H9 (cell line): ENCODE results near the gene TCTA. TPM values are rescaled to one million over a fixed set of nuclear protein-coding genes. Genes with fewer than 3 reads are reported as not detected.
A peak's percentile ranks its signal among the peaks of the same experiment; 100 is the strongest.

ENCODE experiments used
- DNase-seq: peaks from one replicate; pipeline ENCODE4 v3.0.0-alpha.2; 2017
- H2AFZ ChIP-seq: one replicate; pipeline ENCODE4 v1.6.1; 2013; ENCODE audit warnings: mild to moderate bottlenecking, low read length, control low read depth, moderate library complexity
- H2AK5ac ChIP-seq: 2 replicates; pipeline ENCODE4 v1.6.1; 2013; ENCODE audit warnings: low read length, control low read depth, mixed read lengths; ENCODE audit not compliant: insufficient read length
- H2BK120ac ChIP-seq: one replicate; pipeline ENCODE4 v1.6.1; 2013; ENCODE audit warnings: low read depth, mild to moderate bottlenecking, low read length, control low read depth, inconsistent platforms; ENCODE audit not compliant: poor library complexity, severe bottlenecking
- H2BK12ac ChIP-seq: 2 replicates; pipeline ENCODE4 v1.6.1; 2013; ENCODE audit warnings: low read length, control low read depth, mixed read lengths, low read depth; ENCODE audit not compliant: insufficient read length
- H2BK15ac ChIP-seq: 2 replicates; pipeline ENCODE4 v1.6.1; 2013; ENCODE audit warnings: low read depth, low read length, control low read depth
- H2BK20ac ChIP-seq: one replicate; pipeline ENCODE4 v1.6.1; 2013; ENCODE audit warnings: low read depth, mild to moderate bottlenecking, low read length, control low read depth, inconsistent platforms; ENCODE audit not compliant: poor library complexity, severe bottlenecking
- H2BK5ac ChIP-seq: 2 replicates; pipeline ENCODE4 v1.6.1; 2013; ENCODE audit warnings: low read length, control low read depth, mixed read lengths; ENCODE audit not compliant: insufficient read length
- H3K14ac ChIP-seq: 2 replicates; pipeline ENCODE4 v1.6.1; 2013; ENCODE audit warnings: low read length, control low read depth; ENCODE audit not compliant: insufficient read depth
- H3K18ac ChIP-seq: 2 replicates; pipeline ENCODE4 v1.6.1; 2013; ENCODE audit warnings: low read depth, mild to moderate bottlenecking, mixed read lengths, low read length, control low read depth; ENCODE audit not compliant: insufficient read length
- H3K23ac ChIP-seq: 2 replicates; pipeline ENCODE4 v1.6.1; 2013; ENCODE audit warnings: low read length, control low read depth, mixed read lengths, low read depth; ENCODE audit not compliant: insufficient read length
- H3K23me2 ChIP-seq: 2 replicates; pipeline ENCODE4 v1.6.1; 2013; ENCODE audit warnings: low read depth, mild to moderate bottlenecking, mixed read lengths, low read length, control low read depth; ENCODE audit not compliant: insufficient read length, poor library complexity, severe bottlenecking
- H3K27ac ChIP-seq: 2 replicates; pipeline ENCODE4 v1.5.1; 2013; ENCODE audit warnings: low read length, control low read depth, mixed read lengths, low read depth; ENCODE audit not compliant: insufficient read length
- H3K27me3 ChIP-seq: 2 replicates; pipeline ENCODE4 v1.6.1; 2013; ENCODE audit warnings: low read length, control low read depth, inconsistent platforms; ENCODE audit not compliant: insufficient read depth
- H3K4ac ChIP-seq: 2 replicates; pipeline ENCODE4 v1.6.1; 2013; ENCODE audit warnings: low read depth, mild to moderate bottlenecking, control low read depth, inconsistent platforms, low read length, moderate library complexity
- H3K4me1 ChIP-seq: 2 replicates; pipeline ENCODE4 v1.6.1; 2013; ENCODE audit warnings: low read length, control low read depth, inconsistent platforms; ENCODE audit not compliant: insufficient read depth
- H3K4me2 ChIP-seq: 2 replicates; pipeline ENCODE4 v1.6.1; 2013; ENCODE audit warnings: low read length, control low read depth, mixed read lengths; ENCODE audit not compliant: insufficient read length, insufficient read depth
- H3K56ac ChIP-seq: 2 replicates; pipeline ENCODE4 v1.6.1; 2013; ENCODE audit warnings: low read depth, mild to moderate bottlenecking, mixed read lengths, low read length, control low read depth; ENCODE audit not compliant: insufficient read length
- H3K79me1 ChIP-seq: 2 replicates; pipeline ENCODE4 v1.6.1; 2013; ENCODE audit warnings: low read depth, mild to moderate bottlenecking, moderate library complexity, low read length, control low read depth, inconsistent platforms; ENCODE audit not compliant: insufficient read depth, poor library complexity, severe bottlenecking
- H3K79me2 ChIP-seq: 2 replicates; pipeline ENCODE4 v1.6.1; 2013; ENCODE audit warnings: low read length, control low read depth, inconsistent platforms; ENCODE audit not compliant: insufficient read depth
- H3K9ac ChIP-seq: 2 replicates; pipeline ENCODE4 v1.6.1; 2013; ENCODE audit warnings: low read length, control low read depth, mixed read lengths; ENCODE audit not compliant: insufficient read length; ENCODE audit errors: extremely low read depth
- H3K9me3 ChIP-seq: one replicate; pipeline ENCODE4 v1.6.1; 2013; ENCODE audit warnings: low read depth, low read length, inconsistent platforms; ENCODE audit not compliant: control insufficient read depth
- H3T11ph ChIP-seq: one replicate; pipeline ENCODE4 v1.6.1; 2013; ENCODE audit warnings: mild to moderate bottlenecking, low read length, control low read depth, inconsistent platforms
- H4K20me1 ChIP-seq: one replicate; pipeline ENCODE4 v1.6.1; 2013; ENCODE audit not compliant: control insufficient read depth, insufficient read length, insufficient read depth
- H4K5ac ChIP-seq: 2 replicates; pipeline ENCODE4 v1.6.1; 2013; ENCODE audit warnings: low read depth, mild to moderate bottlenecking, mixed read lengths, low read length, control low read depth; ENCODE audit not compliant: insufficient read length
- H4K8ac ChIP-seq: replicated peaks from 2 replicates; pipeline ENCODE4 v1.6.1; 2013; ENCODE audit warnings: low read length, control low read depth, mixed read lengths, low read depth; ENCODE audit not compliant: insufficient read length
- H4K91ac ChIP-seq: 2 replicates; pipeline ENCODE4 v1.6.1; 2013; ENCODE audit warnings: low read depth, mild to moderate bottlenecking, moderate library complexity, mixed read lengths, low read length, control low read depth; ENCODE audit not compliant: insufficient read length
- H3K27ac Mint-ChIP-seq, 3 experiments: 2 replicates in 2 of 3; 3 replicates in 1 of 3; pipeline ENCODE4 v1.8.0; 2020 to 2021; ENCODE audit warnings: mixed read lengths in 3 of 3, mild to moderate bottlenecking in 1 of 3, moderate library complexity in 1 of 3
- H3K27me3 Mint-ChIP-seq: 2 replicates; pipeline ENCODE4 v1.8.0; 2021; ENCODE audit warnings: low read depth, mild to moderate bottlenecking, moderate library complexity, mixed read lengths
- H3K36me3 Mint-ChIP-seq, 3 experiments: 2 replicates in 2 of 3; 3 replicates in 1 of 3; pipeline ENCODE4 v1.8.0; 2020 to 2021; ENCODE audit warnings: low read depth in 3 of 3, mixed read lengths in 3 of 3; ENCODE audit not compliant: insufficient read depth in 1 of 3
- H3K4me1 Mint-ChIP-seq, 2 experiments: 2 replicates each; pipeline ENCODE4 v1.8.0; 2020; ENCODE audit warnings: mixed read lengths in 2 of 2
- H3K4me3 Mint-ChIP-seq, 2 experiments: 2 replicates in 1 of 2; 3 replicates in 1 of 2; pipeline ENCODE4 v1.8.0; 2020 to 2021; ENCODE audit warnings: mild to moderate bottlenecking in 2 of 2, mixed read lengths in 2 of 2, moderate library complexity in 1 of 2
- H3K9me3 Mint-ChIP-seq, 2 experiments: 2 replicates in 1 of 2; 3 replicates in 1 of 2; pipeline ENCODE4 v1.8.0; 2020; ENCODE audit warnings: mild to moderate bottlenecking in 2 of 2, mixed read lengths in 2 of 2, moderate library complexity in 1 of 2
- CTCF ChIP-seq: fragments of 200-600 bp; sonication (generic); conservative IDR thresholded peaks from 3 replicates; pipeline ENCODE4 v1.8.0; 2021; ENCODE audit warnings: antibody characterized with exemption, mild to moderate bottlenecking
- WGBS: extraction: QIAGEN DNeasy Blood & Tissue Kit; methylation state at CpG from one replicate; pipeline ENCODE4 v1.1.7; 2013; ENCODE audit warnings: missing lambda C conversion rate, low lambda C conversion rate, mixed read lengths; ENCODE audit not compliant: insufficient read length; ENCODE audit errors: extremely low coverage; 5-methylcytosine and 5-hydroxymethylcytosine counted together
- total RNA-seq: library from RNA; stranded (reverse); gene quantifications from 2 replicates; pipeline ENCODE4 v1.2.1, GENCODE V29; 2021

The TCTA gene
- total RNA-seq, 1 experiment from 2014 or later = 11.2 TPM

GRCh38 chr3:49362561-49362960 lies 49.7 kb upstream of the TCTA start:
- Histone ChIP-seq H3K27ac (no peak overlapping the region), H3K79me1 (no peaks in the 10 kb centered on the region), H4K8ac (no peak overlapping the region), H3K27me3 (no peaks in the 10 kb centered on the region), H3K23ac (no peak overlapping the region), H3K9ac (no peak overlapping the region), H3K23me2 (peaks cover 7% of the 10 kb centered on the region), H2BK120ac (no peak overlapping the region), H2AFZ (no peak overlapping the region), H3K18ac (no peak overlapping the region), H4K5ac (no peak overlapping the region), H3K4me1 (no peaks in the 10 kb centered on the region; the same call in 1 of the 2 replicates), H4K91ac (no peak overlapping the region), H2BK12ac (no peak overlapping the region), H2BK5ac (no peak overlapping the region), H4K20me1 (no peaks in the 10 kb centered on the region), H2AK5ac (no peak overlapping the region), H3K9me3 (no peaks in the 10 kb centered on the region), H3K79me2 (no peaks in the 10 kb centered on the region; the same call in 1 of the 2 replicates), H2BK20ac (no peak overlapping the region), H3K4ac (no peak overlapping the region), H2BK15ac (no peak overlapping the region), H3K56ac (no peak overlapping the region), H3K14ac (no peak overlapping the region), H3T11ph (no peak overlapping the region), H3K4me2 (no peak overlapping the region)
- Mint-ChIP-seq H3K4me3 (no peak overlapping the region; a peak in 1 of 5 replicates), H3K27me3 (no peaks in the 10 kb centered on the region), H3K9me3 (no peaks in the 10 kb centered on the region; a peak in 1 of 5 replicates), H3K4me1 (peaks cover 13 to 17% of the 10 kb centered on the region in 2 experiments), H3K36me3 (peaks cover 26 to 69% (median 53%) of the 10 kb centered on the region in 3 experiments), H3K27ac (peak overlapping the region in 2 of 3 experiments; percentile 63 to 73; a peak in 4 of 7 replicates)
- no peak for DNase-seq
- TF ChIP-seq CTCF = no peak
- no CpG with 5 or more reads among the region's 3 CpGs for WGBS
